ENCODE data around the gene MSANTD2.

DNA sequence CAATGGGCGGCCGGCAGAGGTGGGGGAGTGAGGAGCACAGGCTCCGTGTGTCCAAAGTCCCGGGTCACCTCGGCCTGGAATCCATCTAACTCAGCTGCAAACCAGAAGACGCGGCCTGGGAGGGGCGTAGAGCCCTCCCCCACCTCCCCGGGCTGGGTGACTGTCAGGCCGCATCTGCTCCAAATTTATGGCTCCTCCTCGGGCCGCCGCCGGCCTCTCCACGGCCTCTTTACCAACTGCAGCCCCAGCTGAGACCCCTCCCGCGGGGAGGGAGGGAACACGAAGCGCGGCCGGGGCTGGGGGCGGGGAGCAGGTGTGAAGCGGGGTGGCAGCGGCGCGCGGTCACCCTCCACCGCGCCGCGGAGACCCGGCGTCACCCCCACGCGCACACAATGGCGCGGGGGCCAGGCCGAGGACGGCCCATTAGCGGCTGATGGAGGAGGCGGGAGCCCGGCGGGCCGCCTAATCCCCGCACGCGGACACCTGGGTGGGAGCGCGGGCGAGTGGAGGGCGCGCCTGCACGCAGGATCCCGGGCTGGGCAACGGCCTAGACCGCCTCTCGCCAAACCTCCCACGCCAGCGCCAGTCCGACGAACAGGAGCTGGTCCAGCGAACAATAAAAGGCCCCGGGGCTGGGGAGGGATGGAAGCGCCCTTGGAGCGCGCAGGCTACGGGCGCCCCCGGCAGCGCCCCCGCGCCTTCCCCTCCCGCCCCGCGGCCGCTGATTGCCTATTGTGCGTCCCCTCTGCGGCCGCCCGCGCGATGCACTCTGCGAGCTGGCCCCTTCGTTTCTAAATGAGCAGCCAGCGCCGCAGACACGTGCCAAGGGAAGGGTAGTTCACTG lies 39.1 kb upstream of the MSANTD2 start:
- no peak for TF ChIP-seq POLR2A (IDR thresholded peaks at IDR 0.05)
- TF ChIP-seq, protein P1, sequence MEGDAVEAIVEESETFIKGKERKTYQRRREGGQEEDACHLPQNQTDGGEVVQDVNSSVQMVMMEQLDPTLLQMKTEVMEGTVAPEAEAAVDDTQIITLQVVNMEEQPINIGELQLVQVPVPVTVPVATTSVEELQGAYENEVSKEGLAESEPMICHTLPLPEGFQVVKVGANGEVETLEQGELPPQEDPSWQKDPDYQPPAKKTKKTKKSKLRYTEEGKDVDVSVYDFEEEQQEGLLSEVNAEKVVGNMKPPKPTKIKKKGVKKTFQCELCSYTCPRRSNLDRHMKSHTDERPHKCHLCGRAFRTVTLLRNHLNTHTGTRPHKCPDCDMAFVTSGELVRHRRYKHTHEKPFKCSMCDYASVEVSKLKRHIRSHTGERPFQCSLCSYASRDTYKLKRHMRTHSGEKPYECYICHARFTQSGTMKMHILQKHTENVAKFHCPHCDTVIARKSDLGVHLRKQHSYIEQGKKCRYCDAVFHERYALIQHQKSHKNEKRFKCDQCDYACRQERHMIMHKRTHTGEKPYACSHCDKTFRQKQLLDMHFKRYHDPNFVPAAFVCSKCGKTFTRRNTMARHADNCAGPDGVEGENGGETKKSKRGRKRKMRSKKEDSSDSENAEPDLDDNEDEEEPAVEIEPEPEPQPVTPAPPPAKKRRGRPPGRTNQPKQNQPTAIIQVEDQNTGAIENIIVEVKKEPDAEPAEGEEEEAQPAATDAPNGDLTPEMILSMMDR (IDR thresholded peaks at IDR 0.05), result no peak

Data from esophagus squamous epithelium (tissue), 4 donors.